Pancreas (tissue), 10 donors: ENCODE measurements around the gene FAM114A1. TPM values are rescaled to one million over a fixed set of nuclear protein-coding genes. Genes with fewer than 3 reads are reported as not detected.

ENCODE experiments used
- ATAC-seq, 4 donors: fragments of 200-7000 bp; cut with Tn5 transposase; one replicate each; pipeline versions ENCODE4 v1.8.0 to v1.9.1; 2020; ENCODE audit warnings: mild to moderate bottlenecking in 4 of 4, moderate library complexity in 4 of 4
- DNase-seq, 6 donors: peaks; one replicate each; pipeline ENCODE4 v3.0.0-alpha.2; 2020
- FAIRE-seq: peaks from 2 replicates; lab custom pipeline; 2012; peaks lifted over from hg19 to GRCh38; lab: Jason Lieb, UNC
- H3K27ac ChIP-seq, 4 donors: fragments of 200-600 bp; sonication (generic); 1 replicate in 3 of 4; 2 replicates in 1 of 4; pipeline versions ENCODE4 v1.5.0 to v1.8.0; 2020
- H3K27me3 ChIP-seq, 4 donors: fragments of 200-600 bp; one replicate each; pipeline ENCODE4 v1.8.0; 2021
- H3K36me3 ChIP-seq, 3 donors: fragments of 200-600 bp; sonication (generic) in 1 of 3; one replicate each; pipeline versions ENCODE4 v1.5.0 to v1.8.0; 2020 to 2021
- H3K4me1 ChIP-seq, 3 donors: fragments of 200-600 bp; one replicate each; pipeline ENCODE4 v1.8.0; 2021
- H3K4me3 ChIP-seq, 4 donors: fragments of 200-600 bp; sonication (generic) in 2 of 4; one replicate each; pipeline versions ENCODE4 v1.5.0 to v1.8.0; 2020 to 2021
- H3K9me3 ChIP-seq, 4 donors: fragments of 200-600 bp; one replicate each; pipeline ENCODE4 v1.8.0; 2021
- CTCF ChIP-seq, 4 donors: fragments of 200-600 bp; sonication (generic) in 3 of 4; IDR thresholded peaks; one replicate each; pipeline versions ENCODE4 v1.5.0 to v1.8.0; 2021; ENCODE audit warnings: antibody characterized with exemption in 4 of 4
- WGBS, 2 donors: extraction: QIAGEN DNeasy Blood & Tissue Kit; methylation state at CpG; one replicate each; pipeline ENCODE4 v1.1.7; 2013; 5-methylcytosine and 5-hydroxymethylcytosine counted together
- intact Hi-C, 3 donors: fragments of 100-400 bp; cut with DNase I; formaldehyde crosslinking; loops; one replicate each; pipeline versions ENCODE4 v1.11.1 to v1.14.2; 2022
- polyA plus RNA-seq, 2 donors: library from polyadenylated mRNA; stranded (reverse); fragments of 200-250 nt; gene quantifications; one replicate each; pipeline ENCODE4 v1.2.3, GENCODE V29; 2013
- total RNA-seq, 6 donors: library from RNA; stranded (reverse); fragmentation: NEBNext Ultra II Directional in 4 of 6; extraction: Animal tissue kit (Norgen Biotek cat#: 25700) in 4 of 6; gene quantifications; one replicate each; pipeline versions ENCODE4 v1.2.1 to v1.2.4, GENCODE V29; 2021 to 2023
- donor health status: healthy with polysubstance abuse.
- donor health status: DM: no; HTN: no; CAD: no; lungs with moderate emphysema.
- donor health status: DM: no; HTN: no; CAD: no.
- donor health status: control.
- donor health status: control.
- donor health status: Bipolar disorder and iron deficiency.
- donor health status: DM: yes; HTN: yes; CAD: no.
- donor health status: DM: no; HTN: no; CAD: no.
- donor health status: DM: no; HTN: no; CAD: no.
- donor health status: DM: yes; HTN: yes; CAD: no.

The FAM114A1 gene
- total and polyA plus RNA-seq, 8 donors = 8.0 to 42.8 (median 20.3) TPM

DNA sequence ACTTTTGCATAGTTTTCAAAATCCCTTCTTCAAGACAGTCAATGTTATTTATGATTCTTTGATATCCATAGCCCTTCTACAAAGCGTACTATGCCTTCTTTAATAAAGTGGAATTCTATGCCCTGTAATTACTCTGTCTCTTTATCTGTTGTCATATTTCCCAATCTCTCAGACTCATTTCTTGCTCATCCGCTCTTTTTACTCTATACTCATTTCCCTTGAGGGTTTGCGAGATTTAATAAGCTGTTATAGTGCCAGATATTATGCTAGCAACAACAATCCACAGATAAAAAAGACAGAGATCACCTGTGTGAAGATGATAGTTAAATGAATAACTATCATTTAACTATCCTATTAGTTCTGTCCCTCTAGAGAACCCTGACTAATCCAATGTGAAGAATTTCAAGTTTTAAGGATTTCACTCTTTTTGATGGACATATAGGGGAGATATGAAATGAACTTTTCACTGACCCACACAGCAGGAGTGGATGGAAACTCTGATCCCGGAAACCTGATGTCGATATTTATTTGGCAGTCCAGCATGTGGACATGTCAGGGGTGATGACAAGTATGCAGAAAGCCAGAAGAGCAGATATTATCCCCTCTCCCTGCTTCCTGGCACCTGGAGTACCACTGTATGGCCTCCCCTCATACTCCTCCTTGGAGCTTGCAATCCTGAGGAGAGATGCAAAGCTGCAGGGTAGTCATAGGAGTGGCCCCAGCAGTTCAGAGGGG is 114.9 kb downstream of the FAM114A1 start:
- no peak overlapping the region for H3K27ac ChIP-seq
- ATAC-seq = no peak
- no peaks in the 10 kb centered on the region for H3K4me1 ChIP-seq

DNA sequence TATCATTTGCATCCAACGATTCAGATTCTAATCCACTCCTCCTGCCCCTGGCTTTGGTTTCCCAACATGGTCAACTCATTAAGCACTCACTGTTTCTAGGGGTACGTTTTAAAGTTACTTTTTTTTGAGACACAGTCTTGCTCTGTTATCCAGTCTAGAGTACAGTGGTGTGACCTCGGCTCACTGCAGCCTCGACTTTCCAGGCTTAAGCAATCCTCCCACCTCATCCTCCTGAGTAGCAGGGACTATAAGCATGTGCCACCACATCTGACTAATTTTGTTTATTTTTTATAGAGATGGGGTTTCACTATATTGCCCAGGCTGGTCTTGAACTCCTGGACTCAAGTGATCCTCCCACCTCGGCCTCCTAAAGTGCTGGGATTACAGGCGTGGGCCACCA is 115.7 kb downstream of the FAM114A1 start:
- H3K36me3 ChIP-seq = no peaks in the 10 kb centered on the region
- intact Hi-C loops = no loop called here
- no peak for FAIRE-seq
- 74 to 77% methylated on average over 6 of the region's 6 CpGs for WGBS, 2 donors
- no peaks in the 10 kb centered on the region for H3K4me1 ChIP-seq
- no peak overlapping the region for H3K27ac ChIP-seq
- H3K9me3 ChIP-seq = no peaks in the 10 kb centered on the region
- ATAC-seq = no peak
- no peak overlapping the region for H3K4me3 ChIP-seq
- TF ChIP-seq CTCF (IDR thresholded peaks at IDR 0.05) = no peak
- no peaks in the 10 kb centered on the region for H3K27me3 ChIP-seq
- DNase-seq = no peak

More for the DNA sequence above, 114.9 kb downstream of the FAM114A1 start:
- H3K36me3 ChIP-seq = no peaks in the 10 kb centered on the region
- FAIRE-seq (no peak), DNase-seq (no peak)
- intact Hi-C loops = no loop called here
- TF ChIP-seq CTCF (IDR thresholded peaks at IDR 0.05) = no peak
- H3K27me3 ChIP-seq = no peaks in the 10 kb centered on the region
- H3K4me3 ChIP-seq = no peak overlapping the region
- 83 to 92% methylated on average over 5 of the region's 5 CpGs for WGBS, 2 donors
- H3K9me3 ChIP-seq = no peaks in the 10 kb centered on the region

DNA sequence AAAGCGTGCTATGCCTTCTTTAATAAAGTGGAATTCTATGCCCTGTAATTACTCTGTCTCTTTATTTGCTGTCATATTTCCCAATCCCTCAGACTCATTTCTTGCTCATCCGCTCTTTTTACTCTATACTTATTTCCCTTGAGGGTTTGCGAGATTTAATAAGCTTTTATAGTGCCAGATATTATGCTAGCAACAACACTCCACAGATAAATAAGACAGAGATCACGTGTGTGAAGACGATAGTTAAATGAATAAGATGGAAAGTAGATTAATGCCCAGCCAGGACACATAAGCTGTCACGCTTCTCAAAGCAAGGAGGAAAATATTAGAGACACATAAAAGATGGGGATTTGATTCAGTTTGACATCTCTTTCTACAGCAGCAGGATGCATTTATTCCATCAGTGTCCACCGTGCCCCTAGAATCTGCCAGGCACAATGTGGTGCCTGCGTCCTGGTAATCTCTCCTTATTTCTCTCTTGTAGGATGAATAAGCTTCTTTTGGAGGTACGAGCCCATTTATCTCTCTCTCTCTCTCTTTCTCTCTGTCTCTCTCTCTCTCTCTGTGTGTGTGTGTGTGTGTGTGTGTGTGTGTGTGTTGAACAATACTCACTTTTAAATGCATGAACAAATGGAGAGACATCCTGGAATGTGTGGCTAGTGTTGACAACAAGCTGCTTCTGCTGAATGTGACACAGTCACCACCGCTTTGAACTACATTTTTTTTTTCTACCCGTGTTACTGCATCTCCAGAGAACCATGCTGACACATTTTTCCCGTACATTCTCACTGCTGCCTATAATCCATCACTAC is 116.4 kb downstream of the FAM114A1 start:
- WGBS, 2 donors = 64 to 68% methylated on average over 12 of the region's 12 CpGs
- Histone ChIP-seq H3K4me3 (no peak overlapping the region), H3K27me3 (no peaks in the 10 kb centered on the region), H3K36me3 (no peaks in the 10 kb centered on the region), H3K4me1 (no peaks in the 10 kb centered on the region), H3K9me3 (no peaks in the 10 kb centered on the region), H3K27ac (no peak overlapping the region)
- ATAC-seq (no peak), DNase-seq (no peak), FAIRE-seq (no peak)
- no peak for TF ChIP-seq CTCF (IDR thresholded peaks at IDR 0.05)
- intact Hi-C loops = no loop called here

- H3K27ac ChIP-seq = no peak overlapping the region
- no peaks in the 10 kb centered on the region for H3K27me3 ChIP-seq
- ATAC-seq = no peak
Measured at GRCh38 chr4:38985410-38986100, 117.9 kb downstream of the FAM114A1 start.

More at GRCh38 chr4:38985410-38986100, 117.9 kb downstream of the FAM114A1 start:
- WGBS, 2 donors = 69 to 78% methylated on average over 10 of the region's 10 CpGs
- no peak for TF ChIP-seq CTCF (IDR thresholded peaks at IDR 0.05)
- no peak overlapping the region for H3K4me3 ChIP-seq
- no peaks in the 10 kb centered on the region for H3K4me1 ChIP-seq
- no peak for DNase-seq
- H3K9me3 ChIP-seq = no peaks in the 10 kb centered on the region
- intact Hi-C loops = no loop called here
- H3K36me3 ChIP-seq = no peaks in the 10 kb centered on the region
- FAIRE-seq = no peak
